Myometrial cell (primary cell): ENCODE measurements around the gene ZNF827. TPM values are rescaled to one million over a fixed set of nuclear protein-coding genes. Genes with fewer than 3 reads are reported as not detected.

ENCODE experiments used
- total RNA-seq: library from RNA; depleted of rRNA; stranded (reverse); fragments of >200 nt; gene quantifications from 2 replicates; pipeline ENCODE4 v1.2.3, GENCODE V29; 2015

Gene ZNF827, protein sequence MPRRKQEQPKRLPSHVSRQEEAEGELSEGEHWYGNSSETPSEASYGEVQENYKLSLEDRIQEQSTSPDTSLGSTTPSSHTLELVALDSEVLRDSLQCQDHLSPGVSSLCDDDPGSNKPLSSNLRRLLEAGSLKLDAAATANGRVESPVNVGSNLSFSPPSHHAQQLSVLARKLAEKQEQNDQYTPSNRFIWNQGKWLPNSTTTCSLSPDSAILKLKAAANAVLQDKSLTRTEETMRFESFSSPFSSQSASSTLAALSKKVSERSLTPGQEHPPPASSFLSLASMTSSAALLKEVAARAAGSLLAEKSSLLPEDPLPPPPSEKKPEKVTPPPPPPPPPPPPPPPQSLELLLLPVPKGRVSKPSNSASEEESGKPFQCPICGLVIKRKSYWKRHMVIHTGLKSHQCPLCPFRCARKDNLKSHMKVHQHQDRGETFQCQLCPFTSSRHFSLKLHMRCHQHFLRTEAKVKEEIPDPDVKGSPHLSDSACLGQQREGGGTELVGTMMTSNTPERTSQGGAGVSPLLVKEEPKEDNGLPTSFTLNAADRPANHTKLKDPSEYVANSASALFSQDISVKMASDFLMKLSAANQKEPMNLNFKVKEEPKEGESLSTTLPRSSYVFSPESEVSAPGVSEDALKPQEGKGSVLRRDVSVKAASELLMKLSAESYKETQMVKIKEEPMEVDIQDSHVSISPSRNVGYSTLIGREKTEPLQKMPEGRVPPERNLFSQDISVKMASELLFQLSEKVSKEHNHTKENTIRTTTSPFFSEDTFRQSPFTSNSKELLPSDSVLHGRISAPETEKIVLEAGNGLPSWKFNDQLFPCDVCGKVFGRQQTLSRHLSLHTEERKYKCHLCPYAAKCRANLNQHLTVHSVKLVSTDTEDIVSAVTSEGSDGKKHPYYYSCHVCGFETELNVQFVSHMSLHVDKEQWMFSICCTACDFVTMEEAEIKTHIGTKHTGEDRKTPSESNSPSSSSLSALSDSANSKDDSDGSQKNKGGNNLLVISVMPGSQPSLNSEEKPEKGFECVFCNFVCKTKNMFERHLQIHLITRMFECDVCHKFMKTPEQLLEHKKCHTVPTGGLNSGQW
- 3.2 and 11.5 TPM in 2 replicates for total RNA-seq

DNA sequence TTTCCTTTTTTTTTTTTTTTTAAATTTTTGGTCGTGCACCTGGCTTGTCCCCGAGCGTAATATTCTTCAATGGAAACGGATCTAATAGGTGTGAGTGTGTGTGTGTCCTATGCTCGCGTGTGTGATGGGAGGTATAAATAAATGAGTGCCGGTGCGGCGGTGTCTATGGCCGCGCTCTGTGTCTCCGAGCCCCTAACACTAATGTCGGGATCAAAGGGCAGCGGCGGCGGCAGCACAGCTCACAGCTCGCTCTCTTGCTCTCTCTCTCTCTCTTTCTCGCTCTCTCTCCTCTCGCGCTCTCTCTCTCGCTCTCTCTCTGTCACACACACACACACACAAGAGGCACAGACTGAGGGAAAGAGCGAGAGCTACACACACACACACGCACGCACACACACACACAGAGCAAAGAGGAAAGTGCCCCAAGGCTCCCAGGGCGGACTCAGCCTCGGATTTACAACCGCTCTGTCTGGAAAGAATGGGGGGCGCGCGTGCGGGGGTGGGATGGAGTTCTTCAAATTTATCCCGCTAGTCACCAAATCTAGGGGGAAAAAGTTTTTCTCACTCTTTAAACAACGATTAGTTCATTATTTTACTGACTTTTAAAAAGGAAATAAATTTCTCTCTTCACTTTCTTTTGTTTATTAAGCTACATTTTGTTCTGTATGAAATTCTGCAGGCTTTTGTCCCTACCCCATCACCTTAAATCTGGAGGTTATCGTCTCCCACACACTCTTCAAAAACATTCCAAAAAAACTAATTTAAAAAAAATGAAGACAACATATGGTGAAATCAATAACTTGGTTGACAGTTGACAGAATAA lies at the start of gene ZNF827:
Gene ZNF827 (minus strand): TSS at position 206 of the 823 bp plus-strand sequence. CDS start 416 bp downstream, outside the sequence.

Other genes starting within 250 kb of the ZNF827 start
- 10.7 and 23.9 TPM in 2 replicates for gene LSM6, start 236.9 kb upstream of the ZNF827 start, total RNA-seq